Heart left ventricle (tissue), 16 donors: ENCODE results near the gene DUSP7. TPM values are rescaled to one million over a fixed set of nuclear protein-coding genes. Genes with fewer than 3 reads are reported as not detected.
A peak's percentile ranks its signal among the peaks of the same experiment; 100 is the strongest.

ENCODE experiments used
- ATAC-seq, 4 donors: fragments of 200-7000 bp; cut with Tn5 transposase; one replicate each; pipeline ENCODE4 v1.9.1; 2020 to 2022; ENCODE audit warnings: moderate library complexity in 4 of 4, mild to moderate bottlenecking in 3 of 4, moderate number of reproducible peaks in 1 of 4
- DNase-seq, 5 donors: peaks; one replicate each; pipeline ENCODE4 v3.0.0-alpha.2; 2020
- H3K27ac ChIP-seq, 12 donors: fragments of 200-600 bp; sonication (generic) in 4 of 12; one replicate each; pipeline versions ENCODE4 v1.5.0 to v1.8.0; 2016 to 2022; ENCODE audit warnings: mild to moderate bottlenecking in 2 of 12
- H3K27me3 ChIP-seq, 9 donors: fragments of 200-600 bp; sonication (generic) in 2 of 9; one replicate each; pipeline versions ENCODE4 v1.5.1 to v1.8.0; 2016 to 2022; ENCODE audit warnings: mild to moderate bottlenecking in 3 of 9
- H3K36me3 ChIP-seq, 9 donors: fragments of 200-600 bp; sonication (generic) in 2 of 9; one replicate each; pipeline versions ENCODE4 v1.5.0 to v1.8.0; 2018 to 2022; ENCODE audit warnings: mild to moderate bottlenecking in 2 of 9
- H3K4me1 ChIP-seq, 12 donors: fragments of 200-600 bp; sonication (generic) in 4 of 12; one replicate each; pipeline versions ENCODE4 v1.5.0 to v1.8.0; 2016 to 2022; ENCODE audit warnings: mild to moderate bottlenecking in 3 of 12
- H3K4me3 ChIP-seq, 12 donors: fragments of 200-600 bp; sonication (generic) in 4 of 12; one replicate each; pipeline versions ENCODE4 v1.5.0 to v1.8.0; 2017 to 2022; ENCODE audit warnings: mild to moderate bottlenecking in 9 of 12, moderate library complexity in 4 of 12
- H3K9me3 ChIP-seq, 12 donors: fragments of 200-600 bp; sonication (generic) in 4 of 12; one replicate each; pipeline versions ENCODE4 v1.5.0 to v1.8.0; 2016 to 2022; ENCODE audit warnings: mild to moderate bottlenecking in 1 of 12
- CTCF ChIP-seq, 12 donors: fragments of 200-600 bp; sonication (generic) in 4 of 12; IDR thresholded peaks; one replicate each; pipeline versions ENCODE4 v1.5.0 to v1.8.0; 2018 to 2022; ENCODE audit warnings: antibody characterized with exemption in 12 of 12, mild to moderate bottlenecking in 5 of 12
- POLR2A ChIP-seq, 2 donors: fragments of 450-650 bp; IDR thresholded peaks; one replicate each; pipeline ENCODE4 v1.6.1; 2017; ENCODE audit warnings: antibody characterized with exemption in 2 of 2, mild to moderate bottlenecking in 2 of 2, moderate library complexity in 2 of 2
- WGBS, 4 donors: extraction: QIAGEN DNeasy Blood & Tissue Kit in 2 of 4; methylation state at CpG; one replicate each; pipeline versions ENCODE4 v1.1.5 to v1.1.7; 2013 to 2018; 5-methylcytosine and 5-hydroxymethylcytosine counted together
- intact Hi-C, 10 donors: fragments of 100-400 bp; cut with DNase I; formaldehyde crosslinking; loops; one replicate each; pipeline versions ENCODE4 v1.11.1 to v1.14.2; 2022
- polyA plus RNA-seq, 2 donors: library from polyadenylated mRNA; stranded (reverse); fragments of 200-250 nt; gene quantifications; one replicate each; pipeline ENCODE4 v1.2.3, GENCODE V29; 2013
- total RNA-seq, 9 donors: library from RNA; depleted of rRNA in 2 of 9; stranded (reverse); fragments of >200 nt in 2 of 9; fragmentation: NEBNext Ultra II Directional in 3 of 9; extraction: Animal tissue kit (Norgen Biotek cat#: 25700) in 3 of 9; gene quantifications; one replicate each; pipeline versions ENCODE4 v1.1.0 to v1.2.4, GENCODE V29; 2016 to 2023
- donor health status: ischemic (EF 13 %, LVEDD 7.1; RV severe dilation, severe dysfunction).
- donor health status: healthy with polysubstance abuse.
- donor health status: DM: no; HTN: yes; CAD: no.
- donor health status: DM: no; HTN: no; CAD: no.
- donor health status: ischemic (EF 25% LVEDD 6.9; RV normal size, moderate dysfunction).
- donor health status: ischemic (EF 25% LVEDD 5.7; RV mildly dilated, moderate dysfunction).
- donor health status: healthy.
- donor health status: DM: yes; HTN: yes; CAD: no.
- donor health status: ischemic (EF 35%, LVEDD 5.7; RV mildly dilated, moderate dysfunction).
- donor health status: nonischemic (EF 11% LVEDD 7.7; RV severe dilation, severe dysfunction).
- donor health status: DM: yes; HTN: yes; CAD: no.
- donor health status: PGD.
- donor health status: ischemic (EF 29% LVEDD 5.4; RV normal size, mild dysfunction).
- donor health status: nonischemic (EF 23%, LVEDD 6.1; RV moderate dilation, normal function).

Gene DUSP7
- total and polyA plus RNA-seq, 11 donors: 9.2 to 33.2 (median 20.7) TPM

- no peak overlapping the region for H3K4me3 ChIP-seq
- peaks cover 0 to 34% (median 21%) of the 10 kb centered on the region in 12 donors for H3K4me1 ChIP-seq
- ATAC-seq (no peak), DNase-seq (no peak)
- intact Hi-C loops: no loop called here
- TF ChIP-seq CTCF (IDR thresholded peaks at IDR 0.05): no peak
- TF ChIP-seq POLR2A (IDR thresholded peaks at IDR 0.05): no peak
- H3K27ac ChIP-seq: peak overlapping the region in 1 of 12 donors; percentile 89
- 94 to 100% (median 96%) methylated on average over 2 to 6 of the region's 6 CpGs for WGBS, 4 donors
- H3K27me3 ChIP-seq: no peaks in the 10 kb centered on the region
- H3K9me3 ChIP-seq: no peaks in the 10 kb centered on the region
- H3K36me3 ChIP-seq: no peaks in the 10 kb centered on the region
These were observed 18.1 kb downstream of the DUSP7 start for GRCh38 chr3:52038227-52038626.

DNA sequence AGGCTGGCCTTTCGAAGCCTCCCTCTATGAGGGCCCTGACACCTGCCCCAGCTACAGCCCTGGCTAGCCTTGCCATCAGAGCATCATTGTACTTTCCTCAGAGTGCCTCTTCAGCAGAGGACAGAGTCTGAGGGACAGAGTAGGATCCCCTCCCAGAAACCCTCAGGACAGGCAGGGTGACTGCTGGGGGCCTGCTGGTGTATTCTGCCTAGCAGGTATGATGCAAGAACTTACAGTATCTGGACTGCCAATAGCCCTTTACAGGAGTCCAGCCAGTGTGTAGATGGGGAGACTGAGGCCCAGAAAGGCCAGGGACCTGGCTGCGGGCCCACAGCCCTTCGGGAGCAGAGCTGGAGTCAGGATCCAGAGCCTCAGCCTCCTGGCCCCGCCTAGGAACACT is 19.1 kb downstream of the DUSP7 start:
- Histone ChIP-seq H3K4me3 (no peak overlapping the region), H3K4me1 (peaks cover 0 to 41% (median 23%) of the 10 kb centered on the region in 12 donors), H3K27me3 (no peaks in the 10 kb centered on the region), H3K27ac (no peak overlapping the region), H3K9me3 (no peaks in the 10 kb centered on the region), H3K36me3 (no peaks in the 10 kb centered on the region)
- TF ChIP-seq POLR2A (IDR thresholded peaks at IDR 0.05): no peak
- TF ChIP-seq CTCF (IDR thresholded peaks at IDR 0.05): no peak
- DNase-seq: no peak
- intact Hi-C loops: no loop called here
- no peak for ATAC-seq
- 86 to 96% (median 90%) methylated on average over 4 of the region's 4 CpGs; no CpG with 5 or more reads in 1 of the 4 donors for WGBS, 4 donors

GRCh38 chr3:52036829-52037228 is 19.5 kb downstream of the DUSP7 start:
- intact Hi-C loops: no loop called here
- no peak overlapping the region for H3K27ac ChIP-seq
- TF ChIP-seq POLR2A (IDR thresholded peaks at IDR 0.05) (no peak), CTCF (IDR thresholded peaks at IDR 0.05) (no peak)
- 47 to 56% (median 52%) methylated on average over 2 to 5 of the region's 5 CpGs for WGBS, 4 donors
- peaks cover 0 to 41% (median 23%) of the 10 kb centered on the region in 12 donors for H3K4me1 ChIP-seq
- no peaks in the 10 kb centered on the region for H3K9me3 ChIP-seq
- no peaks in the 10 kb centered on the region for H3K36me3 ChIP-seq
- DNase-seq: no peak
- no peak for ATAC-seq
- H3K4me3 ChIP-seq: no peak overlapping the region
- H3K27me3 ChIP-seq: no peaks in the 10 kb centered on the region

- TF ChIP-seq CTCF (IDR thresholded peaks at IDR 0.05) (no peak), POLR2A (IDR thresholded peaks at IDR 0.05) (no peak)
- Histone ChIP-seq H3K36me3 (no peaks in the 10 kb centered on the region), H3K4me1 (peaks cover 0 to 39% (median 21%) of the 10 kb centered on the region in 12 donors), H3K27ac (no peak overlapping the region), H3K27me3 (no peaks in the 10 kb centered on the region), H3K4me3 (no peak overlapping the region), H3K9me3 (no peaks in the 10 kb centered on the region)
- 91 to 95% (median 93%) methylated on average over 5 of the region's 5 CpGs for WGBS, 4 donors
- no peak for ATAC-seq
- intact Hi-C loops: no loop called here
- no peak for DNase-seq
These were observed 20.1 kb downstream of the DUSP7 start for GRCh38 chr3:52036222-52036694.
